Keratinocyte (primary cell): ENCODE data around the gene MAD2L2.

ENCODE experiments used
- CTCF ChIP-seq, 3 experiments: IDR thresholded peaks in 1 of 3; conservative IDR thresholded peaks in 1 of 3; optimal IDR thresholded peaks in 1 of 3; 2 replicates in 2 of 3; 3 replicates in 1 of 3; pipeline versions ENCODE3 to v1.5.1; 2011; ENCODE audit warnings: low read length in 3 of 3, mild to moderate bottlenecking in 3 of 3, moderate library complexity in 2 of 3, control low read depth in 1 of 3, inconsistent platforms in 1 of 3; ENCODE audit not compliant: insufficient read depth in 2 of 3; ENCODE audit errors: extremely low read depth in 1 of 3
- EZH2 ChIP-seq: IDR thresholded peaks from one replicate; pipeline ENCODE4 v1.6.1; 2012; ENCODE audit warnings: inconsistent platforms, mild to moderate bottlenecking, low read length, moderate library complexity

- TF ChIP-seq CTCF (optimal IDR thresholded peaks at IDR 0.05 in 1 of 3, IDR thresholded peaks at IDR 0.05 in 1 of 3, conservative IDR thresholded peaks at IDR 0.05 in 1 of 3; ENCODE audit: extremely low read depth in 1 of 3, insufficient read depth in 2 of 3, low read length in 3 of 3) (no peak), EZH2 (no peak)
These were observed 25.8 kb downstream of the MAD2L2 start for GRCh38 chr1:11654939-11655808.
